Measurements from ENCODE around the gene ODAM.

Gene ODAM

GRCh38 chr4:70195425-70195824 is at the start of gene ODAM:
TSS of gene ODAM (plus strand) at chr4:70195725. CDS start at chr4:70196544, 819 bp downstream.
- no peak for DNase-seq (ENCODE audit: low read depth)
- TF ChIP-seq CTCF (conservative IDR thresholded peaks at IDR 0.05; ENCODE audit: control insufficient read depth, insufficient read depth, low read depth, low read length): no peak
- H3K4me3 ChIP-seq (ENCODE audit: control insufficient read depth, low read depth, low read length): no peak within 1 kb of the TSS

- TF ChIP-seq CTCF (conservative IDR thresholded peaks at IDR 0.05; ENCODE audit: control insufficient read depth, insufficient read depth, low read depth, low read length): no peak
- DNase-seq (ENCODE audit: low read depth): no peak
- no peak overlapping the region for H3K4me3 ChIP-seq (ENCODE audit: control insufficient read depth, low read depth, low read length)
Observed at GRCh38 chr4:70151271-70151670, 44.3 kb upstream of the ODAM start.

GRCh38 chr4:70152088-70152487 is 43.4 kb upstream of the ODAM start:
- no peak for TF ChIP-seq CTCF (conservative IDR thresholded peaks at IDR 0.05; ENCODE audit: control insufficient read depth, insufficient read depth, low read depth, low read length)
- H3K4me3 ChIP-seq (ENCODE audit: control insufficient read depth, low read depth, low read length): no peak overlapping the region
- no peak for DNase-seq (ENCODE audit: low read depth)

- no peak within 1 kb of the TSS for H3K4me3 ChIP-seq (ENCODE audit: control insufficient read depth, low read depth, low read length)
- no peak for TF ChIP-seq CTCF (conservative IDR thresholded peaks at IDR 0.05; ENCODE audit: control insufficient read depth, insufficient read depth, low read depth, low read length)
Observed at GRCh38 chr4:70153937-70154336, 41.6 kb upstream of the ODAM start, which contains the start of gene PRR27. TSS of gene PRR27 (plus strand) at chr4:70154237. CDS start at chr4:70154376, 139 bp downstream.

GRCh38 chr4:70158576-70158975 is 36.9 kb upstream of the ODAM start:
- DNase-seq (ENCODE audit: low read depth): no peak
- no peak overlapping the region for H3K4me3 ChIP-seq (ENCODE audit: control insufficient read depth, low read depth, low read length)
- no peak for TF ChIP-seq CTCF (conservative IDR thresholded peaks at IDR 0.05; ENCODE audit: control insufficient read depth, insufficient read depth, low read depth, low read length)

More at GRCh38 chr4:70153937-70154336, 41.6 kb upstream of the ODAM start, which contains the start of gene PRR27:
- no peak for DNase-seq (ENCODE audit: low read depth)

GRCh38 chr4:70177090-70177489 is 18.4 kb upstream of the ODAM start:
- TF ChIP-seq CTCF (conservative IDR thresholded peaks at IDR 0.05; ENCODE audit: control insufficient read depth, insufficient read depth, low read depth, low read length): no peak
- no peak for DNase-seq (ENCODE audit: low read depth)
- no peak overlapping the region for H3K4me3 ChIP-seq (ENCODE audit: control insufficient read depth, low read depth, low read length)
